HG03378 (cell line): ENCODE data around the gene FCGR2B.
"Not testable (repeated sequence)": the region's sequence is repeated elsewhere in the genome, so short reads cannot be mapped to it uniquely, and the experiment has no call there.

ENCODE experiments used
- ATAC-seq: cut with Tn5 transposase; IDR thresholded peaks from one replicate; pipeline ENCODE4 v1.9.1; 2021; ENCODE audit warnings: mild to moderate bottlenecking, moderate library complexity; ENCODE audit not compliant: unreplicated experiment

FCGR2B gene

GRCh38 chr1:161662684-161663339 lies at the start of gene FCGR2B:
Gene FCGR2B (plus strand): TSS chr1:161663143. CDS start chr1:161663242, 99 bp downstream.
- ATAC-seq, result peak; percentile 73

- ATAC-seq, result not testable (repeated sequence)
These were observed 46.5 kb upstream of the FCGR2B start for GRCh38 chr1:161616417-161616816.

- not testable (repeated sequence) for ATAC-seq
These were observed 44.4 kb upstream of the FCGR2B start for GRCh38 chr1:161618517-161618916.

- ATAC-seq, result not testable (repeated sequence)
These were observed 42.5 kb upstream of the FCGR2B start for GRCh38 chr1:161620399-161620798.

GRCh38 chr1:161621181-161622000 lies 41.6 kb upstream of the FCGR2B start:
- ATAC-seq, result peak; percentile 60

GRCh38 chr1:161622054-161622453 lies 40.9 kb upstream of the FCGR2B start:
- ATAC-seq, result peak; percentile 27

- ATAC-seq, result peak; percentile 44
These were observed 39.4 kb upstream of the FCGR2B start for GRCh38 chr1:161623401-161624051.

GRCh38 chr1:161624605-161625004 lies 38.3 kb upstream of the FCGR2B start:
- not testable (repeated sequence) for ATAC-seq

GRCh38 chr1:161626445-161627146 lies 36.3 kb upstream of the FCGR2B start:
- not testable (repeated sequence) for ATAC-seq

- ATAC-seq, result not testable (repeated sequence)
These were observed 32.7 kb upstream of the FCGR2B start for GRCh38 chr1:161630128-161630742.

GRCh38 chr1:161631076-161631475 lies 31.9 kb upstream of the FCGR2B start, which contains the start of gene FCGR3B:
Gene FCGR3B (minus strand): TSS chr1:161631176. CDS start chr1:161631094, 82 bp downstream.
- ATAC-seq, result no peak

- ATAC-seq, result not testable (repeated sequence)
These were observed 27.9 kb upstream of the FCGR2B start for GRCh38 chr1:161634993-161635392.

- not testable (repeated sequence) for ATAC-seq
These were observed 26.7 kb upstream of the FCGR2B start for GRCh38 chr1:161636189-161636782.

- not testable (repeated sequence) for ATAC-seq
These were observed 26.0 kb upstream of the FCGR2B start for GRCh38 chr1:161636976-161637375.

- ATAC-seq, result not testable (repeated sequence)
These were observed 24.5 kb upstream of the FCGR2B start for GRCh38 chr1:161638251-161638993.

GRCh38 chr1:161639203-161639602 lies 23.7 kb upstream of the FCGR2B start:
- not testable (repeated sequence) for ATAC-seq

- not testable (repeated sequence) for ATAC-seq
These were observed 20.2 kb upstream of the FCGR2B start for GRCh38 chr1:161642697-161643096.

GRCh38 chr1:161643481-161644208 lies 19.3 kb upstream of the FCGR2B start:
- ATAC-seq, result not testable (repeated sequence)
